ENCODE data around the gene AK1. TPM values are rescaled to one million over a fixed set of nuclear protein-coding genes. Genes with fewer than 3 reads are reported as not detected.

AK1 gene
- total RNA-seq, 1 donor from 2014 or later: 39.6 TPM

- peaks cover 5% of the 10 kb centered on the region for H3K36me3 Mint-ChIP-seq (ENCODE audit: low read depth)
- H3K4me3 Mint-ChIP-seq: no peak overlapping the region
- no peak for DNase-seq (ENCODE audit: low read depth, low spot score)
- H3K27ac Mint-ChIP-seq (ENCODE audit: unreplicated experiment): no peak overlapping the region
- no peaks in the 10 kb centered on the region for H3K27me3 Mint-ChIP-seq (ENCODE audit: low read depth)
- H3K4me1 Mint-ChIP-seq: peaks cover 15% of the 10 kb centered on the region
- no peak for TF ChIP-seq CTCF (conservative IDR thresholded peaks at IDR 0.05)
- no peaks in the 10 kb centered on the region for H3K9me3 Mint-ChIP-seq
Measured at GRCh38 chr9:127907867-127908659, 30.6 kb upstream of the AK1 start.

DNA sequence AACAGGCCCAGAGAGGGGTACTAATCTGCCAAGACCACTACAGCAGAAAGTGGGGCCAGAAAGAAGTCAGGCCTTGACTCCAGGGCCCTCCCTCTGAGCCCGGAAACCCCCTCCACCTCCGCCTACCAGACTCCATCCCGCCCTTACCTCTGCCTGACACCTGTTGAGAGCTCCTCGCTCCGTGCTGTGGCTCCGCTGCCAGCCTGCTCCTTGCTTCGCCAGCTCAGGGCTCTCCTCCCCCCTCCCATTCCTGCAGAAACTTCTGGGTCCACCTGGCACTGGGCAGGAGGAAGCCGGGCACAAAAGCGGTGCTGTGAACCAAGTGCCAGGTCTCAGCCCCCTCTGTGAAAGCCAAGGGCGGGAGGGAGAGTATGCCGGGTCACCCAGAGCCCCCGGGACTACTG is 28.3 kb upstream of the AK1 start:
- Mint-ChIP-seq H3K4me3 (no peak overlapping the region), H3K36me3 (ENCODE audit: low read depth) (peaks cover under 1% of the 10 kb centered on the region), H3K27me3 (ENCODE audit: low read depth) (no peaks in the 10 kb centered on the region), H3K27ac (ENCODE audit: unreplicated experiment) (no peak overlapping the region), H3K9me3 (no peaks in the 10 kb centered on the region), H3K4me1 (peaks cover 15% of the 10 kb centered on the region)
- DNase-seq (ENCODE audit: low read depth, low spot score): no peak
- no peak for TF ChIP-seq CTCF (conservative IDR thresholded peaks at IDR 0.05)

DNA sequence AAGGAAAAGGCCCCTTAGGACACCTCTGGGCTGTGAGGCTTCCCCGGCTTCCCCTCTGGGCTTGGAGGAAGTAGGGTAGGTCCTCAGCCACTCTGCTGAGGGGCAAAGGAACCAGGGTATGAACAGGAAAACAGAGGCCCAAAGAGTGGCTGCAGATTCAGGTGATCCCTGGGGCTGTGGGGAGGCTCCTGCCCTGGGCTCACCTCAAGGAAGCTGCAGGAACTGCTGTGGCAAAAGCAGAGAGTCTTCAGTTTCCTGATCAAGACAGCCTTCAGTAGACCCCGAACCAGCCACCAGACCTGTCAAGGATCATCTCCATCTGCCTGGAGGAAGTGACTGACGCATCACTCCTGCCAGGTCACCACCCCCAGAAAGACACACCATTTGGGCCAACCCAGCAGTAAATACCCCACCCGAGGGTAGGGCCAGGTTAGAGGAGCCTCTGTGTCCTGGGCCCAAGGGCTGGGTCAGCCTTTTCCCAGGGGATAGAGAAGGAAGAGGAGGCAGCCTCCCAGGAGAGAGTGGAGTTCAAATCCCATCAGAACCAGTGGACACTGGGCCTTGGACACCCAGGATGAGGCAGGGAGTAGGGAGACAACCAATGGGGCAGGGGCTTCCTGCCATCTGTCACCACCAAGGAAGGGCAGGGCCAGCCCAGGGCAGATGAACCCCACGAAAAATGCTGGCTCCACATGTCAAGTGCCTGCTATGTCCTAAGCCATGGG is 27.7 kb upstream of the AK1 start:
- no peak overlapping the region for H3K27ac Mint-ChIP-seq (ENCODE audit: unreplicated experiment)
- no peak for DNase-seq (ENCODE audit: low read depth, low spot score)
- no peak overlapping the region for H3K4me3 Mint-ChIP-seq
- H3K36me3 Mint-ChIP-seq (ENCODE audit: low read depth): no peaks in the 10 kb centered on the region
- no peaks in the 10 kb centered on the region for H3K27me3 Mint-ChIP-seq (ENCODE audit: low read depth)
- no peaks in the 10 kb centered on the region for H3K9me3 Mint-ChIP-seq
- peaks cover 15% of the 10 kb centered on the region for H3K4me1 Mint-ChIP-seq
- no peak for TF ChIP-seq CTCF (conservative IDR thresholded peaks at IDR 0.05)

DNA sequence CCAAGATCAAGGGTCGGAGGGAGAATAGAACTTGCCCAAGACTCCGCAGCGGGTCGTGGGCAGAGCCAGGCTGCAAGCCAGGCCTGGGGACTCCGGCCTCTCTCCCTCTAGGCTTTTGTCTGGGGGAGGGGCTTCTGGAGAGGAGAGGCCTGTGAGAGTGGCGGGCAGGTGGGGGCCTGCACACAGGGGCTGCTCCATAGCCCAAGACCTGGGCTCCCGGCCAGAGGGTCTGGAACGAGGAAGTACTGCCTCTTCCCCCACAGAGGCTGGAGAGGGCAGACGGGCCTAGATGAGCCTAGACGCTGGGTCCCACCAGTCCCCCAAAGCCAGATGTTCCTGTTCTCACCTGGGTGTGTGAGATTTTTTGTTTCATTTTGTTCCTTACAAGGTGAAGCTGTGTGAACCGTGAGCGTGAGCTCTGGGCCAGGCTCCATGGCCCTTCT is 27.1 kb upstream of the AK1 start:
- no peak for TF ChIP-seq CTCF (conservative IDR thresholded peaks at IDR 0.05)
- H3K9me3 Mint-ChIP-seq: no peaks in the 10 kb centered on the region
- DNase-seq (ENCODE audit: low read depth, low spot score): no peak
- no peak overlapping the region for H3K27ac Mint-ChIP-seq (ENCODE audit: unreplicated experiment)
- no peaks in the 10 kb centered on the region for H3K27me3 Mint-ChIP-seq (ENCODE audit: low read depth)
- H3K36me3 Mint-ChIP-seq (ENCODE audit: low read depth): no peaks in the 10 kb centered on the region
- H3K4me1 Mint-ChIP-seq: peaks cover 15% of the 10 kb centered on the region
- peak overlapping the region; percentile 83 for H3K4me3 Mint-ChIP-seq

DNA sequence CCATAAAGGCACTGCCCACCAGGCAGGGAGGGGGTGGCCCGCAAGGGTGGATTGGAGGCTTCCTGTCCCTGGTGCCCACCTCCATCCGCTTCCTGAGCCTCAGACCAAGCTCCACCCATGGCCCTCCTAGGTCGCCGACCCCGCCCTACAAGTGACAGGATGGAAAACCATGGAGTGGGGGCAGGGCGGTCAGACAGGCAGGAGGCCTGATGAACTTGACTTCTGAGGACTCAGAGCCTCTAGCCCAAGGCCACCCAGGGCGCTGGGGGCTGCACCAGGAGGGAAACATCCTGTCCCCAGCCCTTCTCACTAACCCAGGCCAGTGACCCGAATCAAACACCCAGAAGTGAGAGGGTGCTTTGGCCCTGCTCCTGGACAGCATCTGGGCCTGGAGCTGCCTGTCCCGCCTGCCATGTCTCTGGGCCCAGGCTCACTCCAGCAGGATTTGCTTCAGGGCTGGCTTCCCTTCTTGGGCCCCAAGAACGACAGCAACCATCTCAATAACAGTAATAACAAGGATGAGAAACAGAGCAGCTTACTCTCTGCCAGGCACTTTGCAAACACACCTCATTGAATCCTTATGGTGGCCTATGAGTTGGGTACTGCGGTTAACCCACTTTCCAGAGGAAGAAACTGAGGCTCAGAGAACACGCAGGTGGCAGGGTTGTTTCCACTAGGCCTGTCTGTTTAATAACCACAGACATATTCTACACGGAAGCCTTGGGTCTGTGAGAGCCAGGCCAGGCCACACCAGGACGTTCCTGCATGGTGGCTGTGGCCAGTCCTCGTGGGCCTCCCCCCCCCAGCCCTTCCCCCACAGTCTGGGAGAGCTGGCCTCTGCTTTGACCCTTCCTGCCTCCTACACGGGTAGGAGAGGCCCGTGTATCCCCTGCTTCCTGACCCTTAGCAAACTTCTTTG is 26.3 kb upstream of the AK1 start:
- H3K36me3 Mint-ChIP-seq (ENCODE audit: low read depth): no peaks in the 10 kb centered on the region
- H3K4me1 Mint-ChIP-seq: peaks cover 15% of the 10 kb centered on the region
- H3K4me3 Mint-ChIP-seq: peak overlapping the region; percentile 83
- H3K27ac Mint-ChIP-seq (ENCODE audit: unreplicated experiment): peak overlapping the region; percentile 38
- no peak for TF ChIP-seq CTCF (conservative IDR thresholded peaks at IDR 0.05)
- DNase-seq (ENCODE audit: low read depth, low spot score): peak; percentile 46
- H3K9me3 Mint-ChIP-seq: no peaks in the 10 kb centered on the region
- H3K27me3 Mint-ChIP-seq (ENCODE audit: low read depth): no peaks in the 10 kb centered on the region
